ENCODE results near the gene MRPL58. TPM values are rescaled to one million over a fixed set of nuclear protein-coding genes. Genes with fewer than 3 reads are reported as not detected.

The MRPL58 gene
- total and polyA plus RNA-seq, 2 of the 8 experiments (the other 6 are each of a cell fraction or from before 2014, with no cell fraction given) = 43.6 to 49.1 TPM

- Histone ChIP-seq H3K23ac (ENCODE audit: insufficient read length) (no peak overlapping the region), H3K4ac (replicated peaks; ENCODE audit: insufficient read length, low read depth, low read length) (no peak overlapping the region), H4K8ac (ENCODE audit: extremely low read depth, insufficient read depth, low read length) (peak overlapping the region; percentile 3; the same call in 1 of the 2 replicates), H2BK120ac (replicated peaks; ENCODE audit: low read depth, low read length) (no peak overlapping the region), H3K14ac (ENCODE audit: insufficient read length) (no peak overlapping the region), H4K20me1 (replicated peaks in 1 of 2; ENCODE audit: control insufficient read depth in 1 of 2, insufficient read depth in 2 of 2, low read length in 2 of 2) (peaks cover 0 to 4% of the 10 kb centered on the region in 2 experiments), H3K9ac (replicated peaks in 1 of 4; ENCODE audit: extremely low read depth in 1 of 4, low read depth in 3 of 4, low read length in 3 of 4) (no peak overlapping the region), H3K36me3 (ENCODE audit: control insufficient read depth in 2 of 4, insufficient read depth in 4 of 4, low read length in 3 of 4) (peaks cover 6 to 32% (median 20%) of the 10 kb centered on the region in 4 experiments; a peak in 6 of 8 replicates), H3K18ac (ENCODE audit: extremely low read depth, low read length) (no peak overlapping the region), H3K79me2 (ENCODE audit: control insufficient read depth in 1 of 2, insufficient read depth in 2 of 2, low read length in 2 of 2) (no peaks in the 10 kb centered on the region), H3K4me2 (ENCODE audit: insufficient read depth in 1 of 2, low read depth in 2 of 2, low read length in 2 of 2) (no peak overlapping the region), H3K9me3 (ENCODE audit: insufficient read depth in 2 of 2, low read depth in 1 of 2, low read length in 1 of 2) (no peaks in the 10 kb centered on the region), H2BK15ac (ENCODE audit: low read length) (no peak overlapping the region), H2AK5ac (ENCODE audit: low read depth, low read length) (no peak overlapping the region), H3K27me3 (replicated peaks in 1 of 4; ENCODE audit: control insufficient read depth in 3 of 4, extremely low read depth in 1 of 4, insufficient read depth in 3 of 4, low read length in 3 of 4) (no peaks in the 10 kb centered on the region), H3K4me3 (ENCODE audit: extremely low read depth in 1 of 4, insufficient read depth in 2 of 4, low read depth in 3 of 4, low read length in 4 of 4) (no peak overlapping the region), H4K91ac (replicated peaks; ENCODE audit: insufficient read length, low read length) (no peak overlapping the region), H3K27ac (ENCODE audit: low read depth, low read length) (no peak overlapping the region), H3K79me1 (ENCODE audit: low read depth, low read length) (no peaks in the 10 kb centered on the region), H3K23me2 (ENCODE audit: low read depth, low read length) (no peaks in the 10 kb centered on the region), H2BK20ac (ENCODE audit: low read length) (no peak overlapping the region), H2BK5ac (ENCODE audit: low read depth, low read length) (no peak overlapping the region), H2AFZ (ENCODE audit: low read length) (no peak overlapping the region), H3K4me1 (replicated peaks in 1 of 4; ENCODE audit: control insufficient read depth in 3 of 4, insufficient read depth in 4 of 4, low read length in 3 of 4) (no peaks in the 10 kb centered on the region), H4K5ac (ENCODE audit: insufficient read length, low read depth, low read length) (no peak overlapping the region), H2BK12ac (ENCODE audit: low read depth, low read length) (no peak overlapping the region), H3K56ac (replicated peaks; ENCODE audit: insufficient read length, low read depth, low read length) (no peak overlapping the region)
- DNase-seq (ENCODE audit: low read depth in 1 of 2, low spot score in 2 of 2) (no peak), FAIRE-seq (no peak)
- ChIA-PET CTCF (ENCODE audit: partially characterized antibody) (interaction anchor here (1.1 to 20.3 kb wide), 4 partner anchors 10 to 76 kb away, joined by 3 to 345 read pairs (median 23); partner anchors contain the start of genes CDR2L and OTOP2), POLR2A (ENCODE audit: partially characterized antibody) (interaction anchor here (0.9 to 4.6 kb wide), 5 partner anchors 11 to 48 kb away, joined by 3 to 22 read pairs (median 4); partner anchors contain the start of genes ATP5PD, CDR2L, KCTD2 and MRPL58)
- WGBS, 2 experiments (ENCODE audit: extremely low coverage in 1 of 2, insufficient coverage in 1 of 2, insufficient read length in 1 of 2, insufficient replicate concordance in 2 of 2, low coverage in 1 of 2, low lambda C conversion rate in 2 of 2, missing lambda C conversion rate in 1 of 2) = 92% methylated on average over 3 of the region's 4 CpGs; no CpG with 5 or more reads in 1 of the 2 experiments
- TF ChIP-seq MAFK (IDR thresholded peaks at IDR 0.05; ENCODE audit: low read depth, low read length) = no peak
- TF ChIP-seq POLR2A (IDR thresholded peaks at IDR 0.05; ENCODE audit: control extremely low read depth in 1 of 2, low read depth in 2 of 2, low read length in 2 of 2) = no peak
- TF ChIP-seq RFX5 (IDR thresholded peaks at IDR 0.05; ENCODE audit: borderline replicate concordance, low read depth, low read length) = no peak
- TF ChIP-seq KDM4A (IDR thresholded peaks at IDR 0.05; ENCODE audit: low read depth, low read length, severe bottlenecking) = no peak
- no peak for TF ChIP-seq BCL11A (IDR thresholded peaks at IDR 0.05; ENCODE audit: low read depth in 2 of 2, low read length in 2 of 2)
- no peak for TF ChIP-seq YY1 (IDR thresholded peaks at IDR 0.05; ENCODE audit: low read depth, low read length)
- TF ChIP-seq TEAD4 (IDR thresholded peaks at IDR 0.05; ENCODE audit: low read depth, low read length) = no peak
- TF ChIP-seq CTBP2 (IDR thresholded peaks at IDR 0.05; ENCODE audit: borderline replicate concordance, insufficient read depth, insufficient read length, low read length) = no peak
- no peak for TF ChIP-seq CBX5 (IDR thresholded peaks at IDR 0.05; ENCODE audit: low read depth, low read length)
- TF ChIP-seq RNF2 (IDR thresholded peaks at IDR 0.05; ENCODE audit: borderline replicate concordance, low read depth, low read length, missing control alignments, poor library complexity, severe bottlenecking) = no peak
- TF ChIP-seq TAF7 (optimal IDR thresholded peaks at IDR 0.05; ENCODE audit: borderline replicate concordance, low read depth, low read length) = no peak
- no peak for TF ChIP-seq TBP (IDR thresholded peaks at IDR 0.05; ENCODE audit: low read depth, low read length)
- TF ChIP-seq RBBP5 (IDR thresholded peaks at IDR 0.05; ENCODE audit: borderline replicate concordance, low read depth, low read length) = no peak
- TF ChIP-seq SAP30 (IDR thresholded peaks at IDR 0.05; ENCODE audit: insufficient read depth, insufficient replicate concordance, low read length) = no peak
Observed at GRCh38 chr17:74999523-74999922, 12.9 kb upstream of the MRPL58 start.
